Right lobe of liver (tissue), 4 donors: Measurements from ENCODE around the gene CFLAR.
"Not testable (repeated sequence)": the region's sequence is repeated elsewhere in the genome, so short reads cannot be mapped to it uniquely, and the experiment has no call there.

Experiments
- CTCF ChIP-seq, 4 donors: fragments of 200-600 bp in 3 of 4; fragments of 450-650 bp in 1 of 4; IDR thresholded peaks; one replicate each; pipeline versions ENCODE4 v1.5.1 to v1.8.0; 2016 to 2022; ENCODE audit warnings: antibody characterized with exemption in 4 of 4, mild to moderate bottlenecking in 2 of 4
- POLR2A ChIP-seq: fragments of 450-650 bp; IDR thresholded peaks from one replicate; pipeline ENCODE4 v1.6.1; 2017; ENCODE audit warnings: antibody characterized with exemption, mild to moderate bottlenecking
- donor health status: DM: no; HTN: no; CAD: no.
- donor health status: DM: no; HTN: no; CAD: no.
- donor health status: DM: no; HTN: yes; CAD: no.

GRCh38 chr2:201138986-201139781 lies 23.2 kb downstream of the CFLAR start:
- TF ChIP-seq POLR2A; CTCF (IDR thresholded peaks at IDR 0.05): not testable (repeated sequence)
